ENCODE data around the gene ARSB. TPM values are rescaled to one million over a fixed set of nuclear protein-coding genes. Genes with fewer than 3 reads are reported as not detected.

Gene ARSB
- polyA plus RNA-seq (ENCODE audit: insufficient read length in 4 of 4): 10 to 100 TPM; 17.6 to 20.6 (median 19.0) TPM

DNA sequence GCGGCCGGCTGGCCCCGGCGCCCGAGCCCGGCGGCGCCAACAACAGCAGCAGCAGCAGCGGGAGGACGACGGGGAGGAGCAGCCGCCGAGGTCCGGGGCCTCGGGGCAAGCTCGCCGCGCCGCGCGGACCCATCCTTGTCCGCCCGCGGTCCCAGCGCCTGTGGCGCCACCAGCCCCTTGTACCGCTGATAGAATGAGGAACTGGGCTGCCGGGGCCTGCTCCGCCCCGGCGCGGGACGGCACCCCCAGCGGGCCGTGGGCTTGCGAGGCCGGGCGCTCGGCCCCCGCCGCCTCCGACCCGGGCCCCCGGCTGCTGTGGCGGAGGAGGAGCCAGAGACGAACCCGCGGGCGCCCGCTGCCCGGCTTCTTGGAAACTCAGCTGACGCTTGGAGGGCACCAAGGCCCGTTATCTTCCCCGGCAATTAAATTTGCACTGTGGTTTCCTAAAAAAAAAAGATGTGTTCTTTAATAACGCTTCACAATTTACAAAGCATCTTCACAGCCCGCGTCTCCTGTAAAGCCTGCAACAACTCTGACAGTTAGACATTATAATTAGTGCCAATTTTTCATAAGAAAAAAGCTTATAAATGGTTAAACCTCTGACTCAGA, at the start of gene ARSB:
TSS of gene ARSB (minus strand) at position 195 of the 609 bp plus-strand sequence. CDS start at position 133, 62 bp downstream.
- peak in 1 of 4 donors; percentile 33 for DNase-seq (ENCODE audit: low read depth in 4 of 4, low spot score in 2 of 4)

DNA sequence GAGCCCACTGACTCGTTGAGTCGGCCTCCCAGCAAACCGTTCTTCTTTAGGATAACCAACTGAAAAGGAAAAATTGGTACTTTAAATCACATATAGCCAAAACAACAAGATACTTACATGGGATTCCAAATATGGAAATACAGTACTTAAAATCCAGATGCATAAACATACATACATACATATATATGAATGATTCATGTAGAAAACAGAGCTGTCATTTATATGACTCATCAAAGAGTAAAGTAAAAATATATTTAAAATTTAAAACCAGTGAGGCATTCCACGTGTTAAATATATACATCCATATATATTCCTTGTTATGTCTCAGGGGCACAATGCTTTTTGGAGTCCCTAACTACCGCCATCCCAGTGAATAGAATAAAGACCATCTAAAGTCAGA, 47.7 kb upstream of the ARSB start:
- no peak for DNase-seq (ENCODE audit: low read depth in 4 of 4, low spot score in 2 of 4)

DNA sequence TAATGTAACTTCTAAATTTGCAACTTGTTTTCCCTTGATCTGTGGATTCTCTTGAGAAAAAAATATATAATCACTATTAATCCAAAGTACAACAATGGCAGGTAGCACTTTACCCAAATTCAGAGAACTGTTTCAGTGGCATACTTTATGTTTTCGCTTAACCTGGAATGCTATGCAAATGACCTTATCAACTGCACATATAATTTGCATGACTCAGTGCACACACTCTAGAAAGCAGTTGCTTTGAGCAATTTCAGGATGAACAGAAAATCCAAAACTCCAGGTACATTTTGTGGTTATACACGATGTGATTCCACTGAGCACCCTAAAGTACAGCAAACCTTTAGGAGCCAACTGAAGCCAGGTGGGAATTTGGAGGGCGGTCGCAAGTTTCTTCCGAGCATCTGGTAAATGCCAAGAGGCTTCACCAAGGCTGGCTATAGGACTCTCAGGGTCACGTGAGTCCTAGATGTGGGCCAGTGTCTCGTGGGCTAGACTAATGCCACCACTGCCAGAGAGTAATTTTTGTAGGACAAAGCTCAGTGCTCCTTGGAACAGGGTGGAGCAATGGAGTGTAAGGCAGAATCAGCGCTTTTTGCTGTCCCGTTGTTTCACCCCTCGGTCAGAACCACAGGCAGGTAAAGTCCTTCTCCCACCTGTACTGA, 47.1 kb upstream of the ARSB start:
- DNase-seq (ENCODE audit: low read depth in 4 of 4, low spot score in 2 of 4): no peak

DNA sequence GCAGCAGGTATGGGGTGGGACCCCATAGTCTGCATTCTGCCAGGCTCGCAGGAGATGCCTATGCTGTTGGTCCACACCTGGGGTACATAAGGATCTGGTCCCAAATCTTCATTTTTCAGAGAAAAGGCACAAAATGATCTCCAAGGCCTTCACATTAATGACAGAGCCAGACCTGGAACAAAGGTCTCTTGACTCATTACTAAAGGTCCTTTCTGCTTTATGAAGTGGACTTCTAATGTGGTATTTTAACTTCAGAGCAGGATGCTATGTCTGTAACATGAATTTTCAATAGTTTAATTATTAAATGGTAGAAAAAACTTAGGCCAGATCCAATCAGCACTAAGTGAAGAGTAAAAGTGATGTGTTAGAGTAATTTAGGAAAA, 46.4 kb upstream of the ARSB start:
- DNase-seq (ENCODE audit: low read depth in 4 of 4, low spot score in 2 of 4): no peak

DNA sequence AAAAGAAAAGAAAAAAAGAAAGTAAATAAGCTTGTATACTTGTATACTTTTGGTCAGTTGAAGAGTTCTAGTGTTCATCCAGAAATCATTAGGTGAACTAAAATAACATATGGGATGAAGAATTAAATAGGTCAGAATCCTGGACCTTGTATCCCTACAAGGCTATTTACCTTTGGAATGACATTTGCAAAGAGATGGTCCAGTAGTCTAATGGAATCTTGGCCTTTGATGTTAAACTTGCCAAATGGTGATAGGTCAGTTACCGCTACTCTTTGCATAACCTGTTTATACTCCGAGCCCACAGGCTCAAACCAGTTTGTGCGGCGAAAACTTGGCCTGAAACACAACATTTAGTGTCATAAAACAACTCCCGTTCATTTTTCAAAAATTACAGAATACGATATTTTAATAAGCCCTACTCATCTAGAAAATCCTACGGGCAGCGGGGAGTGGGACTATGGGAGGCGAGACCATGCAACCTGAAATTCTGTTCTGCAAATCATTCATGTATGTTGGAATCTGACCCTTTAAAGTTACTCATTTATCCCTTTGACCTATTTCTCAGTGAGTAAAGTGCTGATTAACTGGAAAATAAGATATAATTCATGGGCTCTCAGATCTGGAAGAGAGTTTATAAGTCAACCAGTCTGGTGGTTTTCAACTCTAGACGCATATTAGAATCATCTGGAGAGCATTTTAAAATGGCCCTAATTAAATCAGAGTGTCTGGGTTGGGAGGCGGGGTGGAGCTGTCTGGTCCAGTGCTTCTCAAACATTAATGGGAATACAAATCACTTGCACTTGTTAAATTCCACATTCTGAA, 45.8 kb upstream of the ARSB start:
- peak in 2 of 4 donors; percentile 47 to 53 for DNase-seq (ENCODE audit: low read depth in 4 of 4, low spot score in 2 of 4)

DNA sequence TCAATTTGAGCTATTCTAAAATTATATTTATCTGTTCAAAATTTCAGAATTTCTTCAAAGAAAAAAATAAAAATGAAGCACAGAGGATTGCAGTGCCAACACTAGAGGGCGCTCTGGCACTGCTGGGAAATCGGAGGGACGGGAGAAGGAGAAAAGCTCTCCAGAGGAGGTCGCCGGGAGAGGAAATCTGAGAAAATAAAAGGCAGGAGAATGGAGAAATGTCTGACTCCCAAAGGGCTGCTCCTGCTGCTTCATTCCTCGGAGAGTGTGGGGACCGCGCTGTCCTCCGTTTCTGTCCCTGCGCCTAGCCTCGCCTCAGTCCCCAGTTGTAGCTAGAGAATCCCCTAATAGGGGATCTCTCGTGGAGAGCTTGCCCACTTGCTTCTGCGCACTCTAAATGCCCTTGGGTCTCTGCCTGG, 40.0 kb upstream of the ARSB start:
- DNase-seq (ENCODE audit: low read depth in 4 of 4, low spot score in 2 of 4): peak in 2 of 4 donors; percentile 29 to 60

DNA sequence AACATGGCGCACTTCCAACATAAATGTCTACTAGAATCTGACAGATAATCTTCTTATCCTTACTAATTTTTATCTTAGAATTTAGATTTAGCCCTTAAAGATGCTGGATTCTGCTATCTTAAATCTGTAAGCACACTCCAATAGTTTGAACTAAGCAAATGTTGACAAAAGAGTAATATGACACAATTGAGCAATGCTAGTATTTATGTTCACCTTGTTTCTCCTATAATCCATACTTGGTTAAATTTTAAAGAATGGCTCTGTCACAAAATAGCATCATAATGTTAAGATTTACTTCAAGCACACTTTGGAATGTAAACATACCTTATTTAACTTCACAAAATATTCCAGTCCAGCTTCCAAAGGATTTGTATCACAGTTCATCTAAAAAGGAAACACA, 38.8 kb upstream of the ARSB start:
- no peak for DNase-seq (ENCODE audit: low read depth in 4 of 4, low spot score in 2 of 4)

DNA sequence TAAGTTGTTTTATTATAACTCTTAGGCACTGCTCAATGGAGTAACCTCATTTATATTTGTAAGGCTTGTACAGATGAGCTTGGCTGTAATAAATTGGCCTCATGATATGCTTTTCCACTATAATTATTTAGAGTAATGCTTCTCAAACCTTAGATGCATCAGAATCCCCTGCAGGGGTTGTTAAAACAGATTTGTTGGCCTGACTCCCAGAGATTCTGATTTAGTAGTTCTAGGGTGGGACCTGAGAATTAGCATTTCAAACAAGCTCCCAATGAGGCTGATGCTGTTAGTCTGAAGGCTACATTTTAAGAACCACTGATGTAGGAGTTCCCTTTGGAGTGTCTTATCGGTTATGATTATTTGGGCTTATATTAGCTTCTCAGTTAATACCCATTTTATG, 38.2 kb upstream of the ARSB start:
- DNase-seq (ENCODE audit: low read depth in 4 of 4, low spot score in 2 of 4): no peak

DNA sequence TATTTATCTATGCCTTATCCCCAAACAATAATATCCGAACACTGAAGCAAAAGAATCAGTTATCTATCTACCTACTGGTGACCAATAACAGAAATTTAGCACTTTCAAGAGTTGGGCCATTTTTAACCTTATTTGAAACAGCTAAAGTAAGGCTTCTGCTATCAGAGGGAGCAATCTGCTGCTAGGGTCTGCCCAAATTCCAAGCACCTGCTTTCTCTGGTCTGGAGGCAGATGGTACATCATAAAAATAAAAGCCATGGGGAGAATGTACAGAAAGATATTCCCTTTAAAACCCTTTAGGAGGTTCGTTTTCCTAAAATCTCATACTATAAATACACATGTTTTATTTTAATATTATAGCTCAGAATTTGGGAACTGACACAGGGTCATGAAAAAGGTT, 37.7 kb upstream of the ARSB start:
- no peak for DNase-seq (ENCODE audit: low read depth in 4 of 4, low spot score in 2 of 4)

DNA sequence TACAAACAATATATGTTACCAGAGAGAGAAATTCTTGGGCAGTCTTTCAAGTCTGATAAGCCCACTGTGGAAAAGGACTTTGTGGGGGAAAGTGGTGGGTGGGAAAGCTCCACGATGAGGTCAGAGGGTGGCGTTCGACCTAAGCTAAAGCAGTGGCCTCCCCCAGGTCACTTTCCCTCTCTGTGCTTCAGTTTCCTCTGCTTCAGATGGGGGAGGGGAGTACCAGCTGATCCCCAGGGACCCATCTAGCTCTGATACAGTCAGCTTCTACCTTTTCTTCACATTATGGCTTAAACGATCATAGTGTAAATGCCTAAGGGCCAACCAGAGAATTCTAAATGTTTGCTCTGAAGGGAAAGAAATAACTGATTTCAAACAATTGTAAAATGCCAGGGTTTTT, 36.6 kb upstream of the ARSB start:
- DNase-seq (ENCODE audit: low read depth in 4 of 4, low spot score in 2 of 4): no peak

DNA sequence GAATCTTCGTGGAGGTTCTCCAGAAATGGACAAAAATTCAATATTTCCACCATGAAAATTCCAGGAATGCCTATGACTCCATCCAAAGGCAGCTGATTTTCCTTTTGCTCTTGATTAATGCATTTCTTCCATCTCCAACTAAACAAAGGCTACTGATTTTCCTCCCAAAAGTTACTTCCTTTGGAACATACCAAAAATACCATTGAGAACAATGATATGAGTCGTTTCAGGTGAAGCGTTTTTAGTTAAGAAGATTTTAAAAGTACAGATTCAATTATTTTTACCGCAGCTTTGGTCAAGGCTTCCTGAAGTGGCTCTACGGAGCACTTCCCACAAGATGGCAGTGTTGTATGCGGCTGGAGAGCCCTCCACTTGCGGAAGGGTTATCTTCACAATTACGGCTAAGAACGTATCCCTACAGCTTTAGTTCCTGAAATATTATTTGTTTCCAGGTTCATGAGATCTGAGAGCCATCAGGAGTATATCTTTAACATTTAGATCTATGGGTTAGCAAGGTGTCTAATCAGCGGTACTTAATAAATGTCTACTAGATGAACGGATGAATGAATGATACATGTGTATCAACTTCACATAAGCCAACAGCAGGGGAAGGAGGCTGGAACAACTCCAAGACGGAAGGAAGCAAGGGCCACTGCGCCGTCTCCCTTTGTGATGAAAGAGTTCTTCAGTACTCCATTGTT, 35.9 kb upstream of the ARSB start:
- peak in 1 of 4 donors; percentile 63 for DNase-seq (ENCODE audit: low read depth in 4 of 4, low spot score in 2 of 4)

DNA sequence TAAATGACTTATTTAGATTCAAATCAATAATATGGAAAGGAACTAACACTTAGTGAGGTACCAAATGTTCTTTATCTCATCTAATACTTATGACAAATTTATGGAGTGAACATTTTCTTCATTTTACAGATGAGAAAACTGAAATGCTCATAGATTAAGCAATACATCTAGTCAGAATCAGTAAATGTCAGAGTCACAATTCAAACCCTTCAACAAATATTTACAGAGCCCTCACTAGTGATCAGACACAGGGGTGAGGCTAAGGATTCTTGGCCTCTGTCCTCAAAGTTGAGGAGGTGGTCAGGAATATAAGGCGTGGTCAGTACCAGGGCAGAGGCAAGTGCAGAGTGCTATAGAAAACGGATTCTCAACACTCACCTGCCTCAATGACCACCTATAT, 29.5 kb upstream of the ARSB start:
- DNase-seq (ENCODE audit: low read depth in 4 of 4, low spot score in 2 of 4): no peak

DNA sequence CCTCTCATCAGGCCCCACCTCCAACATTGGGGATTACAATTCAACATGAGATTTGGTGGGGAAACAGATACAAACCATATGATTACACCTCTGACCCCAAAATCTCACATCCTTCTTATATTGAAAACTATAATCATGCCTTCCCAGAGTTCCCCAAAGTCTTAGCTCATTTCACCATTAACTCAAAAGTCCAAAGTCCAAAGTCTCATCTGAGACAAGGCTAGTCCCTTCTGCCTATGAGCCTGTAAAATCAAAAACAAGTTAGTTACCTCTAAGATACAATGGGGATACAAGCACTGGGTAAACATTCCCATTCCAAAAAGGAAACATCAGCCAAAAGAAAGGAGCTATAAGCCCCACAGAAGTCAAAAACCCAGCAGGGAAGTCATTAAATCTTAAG, 26.8 kb upstream of the ARSB start:
- no peak for DNase-seq (ENCODE audit: low read depth in 4 of 4, low spot score in 2 of 4)

DNA sequence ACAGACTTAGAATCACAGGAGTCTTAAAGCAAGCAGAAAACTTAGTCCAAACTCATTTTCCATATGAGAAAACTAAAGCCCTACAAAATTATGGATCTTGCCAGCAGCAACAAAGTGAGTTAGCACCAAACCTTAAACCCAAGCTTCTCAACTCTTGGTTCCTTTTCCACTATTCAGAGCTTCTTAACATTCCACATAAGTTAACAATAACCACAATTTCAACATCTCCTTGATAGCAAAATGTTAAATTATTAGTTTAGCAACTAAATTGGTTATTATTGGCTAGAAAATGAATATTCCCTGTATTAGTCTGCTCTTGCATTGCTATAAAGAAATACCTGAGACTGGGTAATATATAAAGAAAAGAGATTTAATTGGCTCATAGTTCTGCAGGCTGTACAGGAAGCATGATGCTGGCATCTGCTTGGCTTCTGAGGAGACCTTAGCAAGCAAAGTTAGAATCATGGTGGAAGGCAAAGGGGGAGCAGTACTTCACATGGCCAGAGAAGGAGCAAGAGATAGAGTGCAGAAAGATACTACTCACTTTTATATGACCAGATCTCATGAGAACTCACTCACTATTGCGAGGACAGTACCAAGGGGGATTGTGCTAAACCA, 26.2 kb upstream of the ARSB start:
- DNase-seq (ENCODE audit: low read depth in 4 of 4, low spot score in 2 of 4): no peak

DNA sequence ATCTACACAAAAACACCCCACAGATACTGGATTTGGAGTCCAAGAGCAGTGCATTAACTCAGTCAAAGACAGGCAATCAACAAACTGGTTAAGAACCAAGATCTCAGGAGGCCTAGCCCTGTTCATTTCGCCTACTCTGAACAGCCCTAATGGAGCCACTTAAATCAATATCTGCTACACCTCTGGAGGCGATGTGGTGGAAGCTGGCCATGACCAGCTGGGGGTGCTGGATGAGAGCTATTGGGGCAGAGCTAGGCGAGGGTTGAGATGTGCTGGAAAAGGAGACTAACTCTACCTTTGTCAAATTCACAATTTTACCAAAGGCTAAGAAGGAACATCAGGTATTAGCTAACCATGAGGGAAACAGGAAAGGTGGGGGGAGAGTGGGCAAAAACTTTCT, 23.3 kb upstream of the ARSB start:
- DNase-seq (ENCODE audit: low read depth in 4 of 4, low spot score in 2 of 4): no peak

DNA sequence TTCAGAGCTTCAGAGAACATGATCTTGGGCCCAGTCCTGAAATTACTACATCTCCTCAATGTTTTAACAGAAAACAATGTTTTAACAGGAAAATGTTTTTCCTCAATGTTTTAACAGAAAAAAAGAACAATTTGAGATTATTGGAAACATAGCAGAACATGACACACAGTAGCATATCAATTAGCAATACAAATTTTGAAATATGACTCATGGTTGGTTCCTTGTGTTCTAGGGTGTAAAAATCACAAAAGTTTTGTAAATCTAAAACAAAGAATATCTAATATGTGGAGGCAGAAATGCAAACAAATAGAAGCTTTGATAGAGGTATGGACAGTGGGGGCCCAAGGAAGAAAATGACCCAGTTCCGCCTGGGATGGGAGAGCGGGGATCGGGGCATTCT, 22.8 kb upstream of the ARSB start:
- DNase-seq (ENCODE audit: low read depth in 4 of 4, low spot score in 2 of 4): no peak

DNA sequence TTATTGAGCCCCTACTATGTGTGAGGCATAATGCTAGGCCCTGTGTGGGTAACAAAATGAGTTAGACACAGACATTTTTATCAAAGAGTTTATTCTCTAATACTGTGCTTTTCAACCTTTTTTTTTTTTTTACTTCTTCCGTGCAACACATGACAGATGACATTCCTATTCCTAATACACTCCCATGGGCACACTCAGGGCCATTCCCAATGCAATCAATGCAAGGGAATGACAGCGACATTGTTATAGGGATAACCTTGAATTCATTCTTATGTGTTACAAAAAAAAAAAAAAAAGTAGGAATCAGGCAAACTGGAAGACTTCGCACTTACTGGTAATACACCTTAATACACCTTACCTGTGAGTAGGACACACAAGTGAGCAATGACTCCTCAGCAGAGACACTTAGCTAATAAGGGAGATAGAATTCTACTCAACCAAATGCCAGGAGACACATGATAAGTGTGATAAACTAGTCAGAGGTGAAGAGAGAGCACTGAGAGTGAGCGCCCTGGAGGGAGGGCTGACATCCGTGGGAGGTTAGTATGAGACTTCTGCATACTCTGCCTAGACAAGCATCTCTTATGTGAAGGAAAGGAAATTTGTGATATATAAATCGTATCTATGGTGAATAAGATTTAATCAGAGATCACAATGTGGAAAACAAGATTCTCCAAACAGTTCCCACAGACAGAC, 21.0 kb upstream of the ARSB start:
- no peak for DNase-seq (ENCODE audit: low read depth in 4 of 4, low spot score in 2 of 4)

DNA sequence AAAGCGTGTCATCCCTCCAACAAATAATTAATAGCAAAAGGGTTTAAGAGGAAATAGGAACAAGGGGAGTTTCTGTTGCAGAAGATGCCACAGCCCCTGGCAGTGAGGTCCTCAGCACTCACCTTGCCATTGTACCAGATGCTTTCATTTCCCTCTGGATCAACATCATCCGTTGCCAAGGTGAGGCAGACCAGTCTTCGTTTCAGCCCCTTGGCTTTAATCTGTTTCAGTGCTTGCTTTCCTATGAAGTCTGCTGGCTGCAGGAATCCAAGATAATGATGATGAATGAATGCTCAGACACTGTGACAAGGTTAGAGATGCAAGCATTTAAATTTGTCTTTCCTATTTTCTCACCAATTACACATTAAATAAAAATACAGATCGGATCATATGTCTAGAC, 20.0 kb upstream of the ARSB start:
- no peak for DNase-seq (ENCODE audit: low read depth in 4 of 4, low spot score in 2 of 4)

DNA sequence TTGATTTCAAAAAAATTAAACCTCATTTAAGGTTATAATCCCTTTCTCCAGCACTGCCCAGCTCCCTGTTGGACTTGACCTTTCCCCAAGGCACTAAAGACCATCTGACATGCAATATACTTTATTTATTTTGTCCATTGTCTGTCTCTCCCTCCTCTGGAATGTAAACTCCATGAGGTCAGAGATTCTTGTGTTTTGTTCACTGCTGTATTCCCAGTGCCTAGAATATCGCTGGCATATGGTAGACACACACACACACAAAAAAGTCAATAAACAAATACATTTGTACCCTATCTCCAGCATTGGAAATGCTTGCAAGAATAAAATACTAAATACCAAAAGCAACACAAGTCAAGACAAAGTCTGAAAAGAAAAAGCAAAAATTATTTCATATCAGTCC, 17.3 kb upstream of the ARSB start:
- DNase-seq (ENCODE audit: low read depth in 4 of 4, low spot score in 2 of 4): no peak

DNA sequence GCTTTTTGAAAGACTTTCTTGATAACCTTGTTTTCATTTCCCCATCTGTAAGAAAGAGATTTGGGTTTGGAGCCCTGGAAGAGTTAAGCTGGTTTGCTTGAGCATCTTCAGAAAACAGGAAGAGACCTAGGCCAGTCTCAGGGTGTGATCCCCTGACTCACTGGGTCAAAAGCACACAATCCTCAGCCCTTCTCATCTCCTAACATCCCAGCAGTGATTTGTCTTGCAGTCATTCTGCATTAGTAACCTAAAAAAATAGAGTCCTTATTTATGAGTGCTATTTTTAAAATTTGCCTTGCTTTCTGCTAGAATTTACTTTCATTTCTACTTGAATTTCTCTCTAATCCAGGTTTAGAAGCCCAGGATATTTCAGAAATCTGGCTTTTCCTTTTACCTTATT, 16.4 kb upstream of the ARSB start:
- no peak for DNase-seq (ENCODE audit: low read depth in 4 of 4, low spot score in 2 of 4)

All from left renal cortex interstitium (tissue), 4 donors.